Panc1 (cell line): ENCODE measurements around the gene HAND1. TPM values are rescaled to one million over a fixed set of nuclear protein-coding genes. Genes with fewer than 3 reads are reported as not detected.

Experiments
- ATAC-seq: fragments of 200-7000 bp; cut with Tn5 transposase; 2 replicates; pipeline ENCODE4 v1.9.1; 2020; ENCODE audit warnings: mild to moderate bottlenecking, moderate library complexity
- BruUV-seq: library from RNA; stranded (reverse); fragments of 400-500 nt; replicated peaks from 2 replicates; lab custom pipeline; 2021; lab: Mats Ljungman, UMichigan
- CTCF ChIA-PET: fragments of 300-600 bp; sonication (Branson Sonifier 250); formaldehyde crosslinking; loops from one replicate; lab custom pipeline; 2022; ENCODE audit warnings: antibody characterized with exemption; lab: Charles Lee
- POLR2A ChIA-PET: fragments of 300-600 bp; sonication (Branson Sonifier 250); formaldehyde crosslinking; loops from one replicate; lab custom pipeline; 2022; ENCODE audit warnings: antibody characterized with exemption; lab: Charles Lee
- DNase-seq: peaks from one replicate; pipeline ENCODE4 v3.0.0-alpha.2; 2010; ENCODE audit warnings: low read depth, low spot score
- H3K27ac ChIP-seq: 2 replicates; pipeline ENCODE4 v1.5.1; 2011; ENCODE audit warnings: mild to moderate bottlenecking, low read length, inconsistent platforms
- H3K27me3 ChIP-seq: fragments of 200-500 bp; sonication (Bioruptor generic); 2 replicates; pipeline ENCODE4 v1.6.0; 2014; ENCODE audit warnings: low read length, inconsistent platforms; ENCODE audit not compliant: control insufficient read depth, insufficient read depth
- H3K36me3 ChIP-seq: fragments of 200-500 bp; sonication (Bioruptor generic); 2 replicates; pipeline ENCODE4 v1.5.1; 2014; ENCODE audit warnings: inconsistent platforms, mild to moderate bottlenecking, low read length, moderate library complexity; ENCODE audit not compliant: control insufficient read depth, insufficient read depth
- H3K4me1 ChIP-seq: 2 replicates; pipeline ENCODE4 v1.5.1; 2011; ENCODE audit warnings: inconsistent platforms, mild to moderate bottlenecking, low read length, moderate library complexity; ENCODE audit not compliant: control insufficient read depth, insufficient read depth
- H3K4me3 ChIP-seq, 2 experiments: 2 replicates each; pipeline ENCODE4 v1.5.1; 2011 to 2012; ENCODE audit warnings: low read depth in 2 of 2, low read length in 2 of 2, mild to moderate bottlenecking in 2 of 2, inconsistent platforms in 1 of 2, moderate library complexity in 1 of 2
- H3K9me3 ChIP-seq: fragments of 200-500 bp; sonication (Bioruptor generic); 2 replicates; pipeline ENCODE4 v1.5.1; 2014; ENCODE audit warnings: low read depth, mild to moderate bottlenecking, inconsistent platforms, low read length, moderate library complexity; ENCODE audit not compliant: control insufficient read depth, insufficient read depth
- CTCF ChIP-seq: fragments of 450-650 bp; IDR thresholded peaks from 2 replicates; pipeline ENCODE4 v1.5.1; 2017; ENCODE audit warnings: mild to moderate bottlenecking
- POLR2AphosphoS5 ChIP-seq: IDR thresholded peaks from 2 replicates; pipeline ENCODE4 v1.6.1; 2012; ENCODE audit warnings: mild to moderate bottlenecking, low read depth, low read length, moderate library complexity
- SIN3A ChIP-seq: IDR thresholded peaks from 2 replicates; pipeline ENCODE4 v1.6.1; 2012; ENCODE audit warnings: low read depth, mild to moderate bottlenecking, low read length, moderate library complexity, borderline replicate concordance; ENCODE audit not compliant: insufficient read depth
- TCF7L2 ChIP-seq: IDR thresholded peaks from 2 replicates; pipeline ENCODE4 v1.6.1; 2011; ENCODE audit warnings: mild to moderate bottlenecking, low read depth, low read length, inconsistent platforms
- in situ Hi-C: cut with HindIII; loops from 2 replicates; pipeline ENCODE4 v1.10.0; 2016; ENCODE audit warnings: low sequenced_read_pairs, low pct_unique_long_range_greater_than_20kb
- intact Hi-C: fragments of 100-400 bp; cut with micrococcal nuclease; formaldehyde crosslinking; loops from one replicate; pipeline ENCODE4 v1.10.0; 2022; ENCODE audit not compliant: unreplicated experiment
- total RNA-seq: library from RNA; stranded (reverse); gene quantifications from one replicate; pipeline ENCODE4 v1.2.1, GENCODE V29; 2021; ENCODE audit not compliant: unreplicated experiment
- TF ChIP-seq, protein P1 (sequence below), 2 experiments: IDR thresholded peaks; 2 replicates each; pipeline ENCODE4 v1.6.1; 2011 to 2012; ENCODE audit warnings: low read depth in 2 of 2, control low read depth in 1 of 2, low read length in 1 of 2, mild to moderate bottlenecking in 1 of 2, moderate library complexity in 1 of 2; ENCODE audit not compliant: insufficient read depth in 1 of 2

Gene HAND1
- total RNA-seq, 1 experiment from 2014 or later = 0.10 TPM

GRCh38 chr5:154435226-154435625 lies 42.8 kb downstream of the HAND1 start:
- CTCF ChIA-PET = no interaction called here
- POLR2A ChIA-PET = interaction anchor here (0.5 kb wide), 1 partner anchor 10 kb away, joined by 3 read pairs; no protein-coding TSS in a partner anchor
- Histone ChIP-seq H3K27me3 (no peaks in the 10 kb centered on the region), H3K27ac (no peak overlapping the region), H3K36me3 (peaks cover 4% of the 10 kb centered on the region; the same call in 1 of the 2 replicates), H3K4me3 (no peak overlapping the region), H3K4me1 (no peaks in the 10 kb centered on the region), H3K9me3 (no peaks in the 10 kb centered on the region)
- no peak for ATAC-seq
- no peak for DNase-seq
- intact Hi-C loops (no loop called here), in situ Hi-C loops (no loop called here)
- no peak for TF ChIP-seq POLR2AphosphoS5
- TF ChIP-seq CTCF = no peak
- TF ChIP-seq, protein P1, sequence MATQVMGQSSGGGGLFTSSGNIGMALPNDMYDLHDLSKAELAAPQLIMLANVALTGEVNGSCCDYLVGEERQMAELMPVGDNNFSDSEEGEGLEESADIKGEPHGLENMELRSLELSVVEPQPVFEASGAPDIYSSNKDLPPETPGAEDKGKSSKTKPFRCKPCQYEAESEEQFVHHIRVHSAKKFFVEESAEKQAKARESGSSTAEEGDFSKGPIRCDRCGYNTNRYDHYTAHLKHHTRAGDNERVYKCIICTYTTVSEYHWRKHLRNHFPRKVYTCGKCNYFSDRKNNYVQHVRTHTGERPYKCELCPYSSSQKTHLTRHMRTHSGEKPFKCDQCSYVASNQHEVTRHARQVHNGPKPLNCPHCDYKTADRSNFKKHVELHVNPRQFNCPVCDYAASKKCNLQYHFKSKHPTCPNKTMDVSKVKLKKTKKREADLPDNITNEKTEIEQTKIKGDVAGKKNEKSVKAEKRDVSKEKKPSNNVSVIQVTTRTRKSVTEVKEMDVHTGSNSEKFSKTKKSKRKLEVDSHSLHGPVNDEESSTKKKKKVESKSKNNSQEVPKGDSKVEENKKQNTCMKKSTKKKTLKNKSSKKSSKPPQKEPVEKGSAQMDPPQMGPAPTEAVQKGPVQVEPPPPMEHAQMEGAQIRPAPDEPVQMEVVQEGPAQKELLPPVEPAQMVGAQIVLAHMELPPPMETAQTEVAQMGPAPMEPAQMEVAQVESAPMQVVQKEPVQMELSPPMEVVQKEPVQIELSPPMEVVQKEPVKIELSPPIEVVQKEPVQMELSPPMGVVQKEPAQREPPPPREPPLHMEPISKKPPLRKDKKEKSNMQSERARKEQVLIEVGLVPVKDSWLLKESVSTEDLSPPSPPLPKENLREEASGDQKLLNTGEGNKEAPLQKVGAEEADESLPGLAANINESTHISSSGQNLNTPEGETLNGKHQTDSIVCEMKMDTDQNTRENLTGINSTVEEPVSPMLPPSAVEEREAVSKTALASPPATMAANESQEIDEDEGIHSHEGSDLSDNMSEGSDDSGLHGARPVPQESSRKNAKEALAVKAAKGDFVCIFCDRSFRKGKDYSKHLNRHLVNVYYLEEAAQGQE (IDR thresholded peaks at IDR 0.05; ENCODE audit: insufficient read depth in 1 of 2, low read depth in 2 of 2, low read length in 1 of 2) = no peak
- no peak for TF ChIP-seq SIN3A
- TF ChIP-seq TCF7L2 = no peak
- BruUV-seq = no TSS peak

- H3K27me3 ChIP-seq = no peaks in the 10 kb centered on the region
- ChIA-PET CTCF (interaction anchor here (0.6 to 0.7 kb wide), 2 partner anchors 38 to 355 kb away, joined by 3 to 5 read pairs; no protein-coding TSS in a partner anchor), POLR2A (no interaction called here)
- H3K27ac ChIP-seq = no peak overlapping the region
- no peak for ATAC-seq
- H3K9me3 ChIP-seq = no peaks in the 10 kb centered on the region
- no TSS peak for BruUV-seq
- in situ Hi-C loops (no loop called here), intact Hi-C loops (no loop called here)
- DNase-seq = no peak
- H3K4me1 ChIP-seq = no peaks in the 10 kb centered on the region
- TF ChIP-seq TCF7L2 = no peak
- no peak for TF ChIP-seq SIN3A
- no peak for TF ChIP-seq POLR2AphosphoS5
- no peak for TF ChIP-seq CTCF
- TF ChIP-seq, protein P1 (IDR thresholded peaks at IDR 0.05; ENCODE audit: insufficient read depth in 1 of 2, low read depth in 2 of 2, low read length in 1 of 2) = no peak
- H3K36me3 ChIP-seq = no peaks in the 10 kb centered on the region
- no peak overlapping the region for H3K4me3 ChIP-seq
Measured at GRCh38 chr5:154430961-154431630, 46.9 kb downstream of the HAND1 start.
